HEK293 (cell line): Measurements from ENCODE around the gene COMP.
A peak's percentile ranks its signal among the peaks of the same experiment; 100 is the strongest.

Source experiments
- CTCF ChIA-PET: fragments of 350-600 bp; formaldehyde crosslinking; extraction: SDS; loops from one replicate; lab custom pipeline; 2021; ENCODE audit warnings: antibody characterized with exemption; lab: Yijun Ruan, JAX
- POLR2A ChIA-PET: fragments of 300-600 bp; formaldehyde crosslinking; extraction: SDS; loops from one replicate; lab custom pipeline; 2020; ENCODE audit warnings: antibody characterized with exemption, inconsistent platforms; lab: Yijun Ruan, JAX
- H3K27ac ChIP-seq: fragments of 200-500 bp; sonication (Bioruptor generic); 2 replicates; pipeline ENCODE4 v1.5.1; 2014; ENCODE audit warnings: low read depth, low read length, control low read depth, inconsistent platforms; ENCODE audit errors: extremely low read depth
- H3K36me3 ChIP-seq, 2 experiments: fragments of 200-500 bp in 1 of 2; sonication (Bioruptor generic) in 1 of 2; 1 replicate in 1 of 2; 2 replicates in 1 of 2; pipeline ENCODE4 v1.5.1; 2014 to 2017; ENCODE audit warnings: inconsistent platforms in 2 of 2, low read length in 2 of 2; ENCODE audit not compliant: control insufficient read depth in 2 of 2, insufficient read depth in 1 of 2
- H3K4me1 ChIP-seq: fragments of 200-500 bp; sonication (Bioruptor generic); 2 replicates; pipeline ENCODE4 v1.5.1; 2014; ENCODE audit warnings: mild to moderate bottlenecking, low read length, inconsistent platforms; ENCODE audit not compliant: control insufficient read depth, insufficient read depth
- H3K4me3 ChIP-seq: 2 replicates; pipeline ENCODE4 v1.5.1; 2011; ENCODE audit warnings: low read depth, mild to moderate bottlenecking, control low read depth, low read length, moderate library complexity
- H3K9me3 ChIP-seq: fragments of 200-500 bp; sonication (Bioruptor generic); 2 replicates; pipeline ENCODE4 v1.5.1; 2014; ENCODE audit warnings: low read depth, low read length, inconsistent platforms; ENCODE audit not compliant: control insufficient read depth, insufficient read depth
- KLF16 ChIP-seq: fragments of 450-650 bp; formaldehyde crosslinking; IDR thresholded peaks from 2 replicates; pipeline ENCODE4 v1.5.1; 2017; ENCODE audit warnings: missing biosample characterization, missing genetic modification characterization
- OVOL3 ChIP-seq: fragments of 450-650 bp; formaldehyde crosslinking; IDR thresholded peaks from 2 replicates; pipeline ENCODE4 v1.5.1; 2016; ENCODE audit warnings: missing biosample characterization, missing genetic modification characterization
- PRDM1 ChIP-seq: fragments of 450-650 bp; formaldehyde crosslinking; IDR thresholded peaks from 2 replicates; pipeline ENCODE4; 2016; ENCODE audit warnings: missing biosample characterization, missing genetic modification characterization
- RBAK ChIP-seq: fragments of 450-650 bp; formaldehyde crosslinking; IDR thresholded peaks from 2 replicates; pipeline ENCODE4 v1.5.1; 2016; ENCODE audit warnings: missing biosample characterization, missing genetic modification characterization
- SCRT1 ChIP-seq: fragments of 450-650 bp; formaldehyde crosslinking; IDR thresholded peaks from 2 replicates; pipeline ENCODE4 v1.5.1; 2016; ENCODE audit warnings: missing biosample characterization, missing genetic modification characterization, borderline replicate concordance
- SCRT2 ChIP-seq: fragments of 450-650 bp; formaldehyde crosslinking; IDR thresholded peaks from 2 replicates; pipeline ENCODE4 v1.5.1; 2016; ENCODE audit warnings: missing biosample characterization, missing genetic modification characterization
- SP2 ChIP-seq: fragments of 450-650 bp; formaldehyde crosslinking; IDR thresholded peaks from 2 replicates; pipeline ENCODE4 v1.5.1; 2016; ENCODE audit warnings: missing biosample characterization, missing genetic modification characterization
- WT1 ChIP-seq: fragments of 450-650 bp; formaldehyde crosslinking; IDR thresholded peaks from 2 replicates; pipeline ENCODE4 v1.5.1; 2016; ENCODE audit warnings: missing biosample characterization, missing genetic modification characterization
- ZBTB17 ChIP-seq: fragments of 450-650 bp; formaldehyde crosslinking; IDR thresholded peaks from 2 replicates; pipeline ENCODE4 v1.5.1; 2016; ENCODE audit warnings: missing biosample characterization, missing genetic modification characterization
- ZFHX2 ChIP-seq: fragments of 450-650 bp; formaldehyde crosslinking; conservative IDR thresholded peaks from 2 replicates; pipeline ENCODE4 v1.5.1; 2016; ENCODE audit warnings: missing biosample characterization, missing genetic modification characterization
- ZIC2 ChIP-seq: fragments of 450-650 bp; formaldehyde crosslinking; IDR thresholded peaks from 2 replicates; pipeline ENCODE4 v1.5.1; 2016; ENCODE audit warnings: missing biosample characterization, missing genetic modification characterization
- ZNF155 ChIP-seq: fragments of 450-650 bp; formaldehyde crosslinking; IDR thresholded peaks from 2 replicates; pipeline ENCODE4 v1.5.1; 2016; ENCODE audit warnings: missing biosample characterization, missing genetic modification characterization
- ZNF174 ChIP-seq: fragments of 450-650 bp; formaldehyde crosslinking; IDR thresholded peaks from 2 replicates; pipeline ENCODE4 v1.5.0; 2017; ENCODE audit warnings: missing biosample characterization, mild to moderate bottlenecking, missing genetic modification characterization
- ZNF211 ChIP-seq: fragments of 450-650 bp; formaldehyde crosslinking; IDR thresholded peaks from 2 replicates; pipeline ENCODE4 v1.5.1; 2016; ENCODE audit warnings: low read depth, missing biosample characterization, missing genetic modification characterization
- ZNF324 ChIP-seq: fragments of 450-650 bp; formaldehyde crosslinking; IDR thresholded peaks from 2 replicates; pipeline ENCODE4 v1.5.1; 2016; ENCODE audit warnings: missing biosample characterization, missing genetic modification characterization
- ZNF394 ChIP-seq: fragments of 450-650 bp; formaldehyde crosslinking; IDR thresholded peaks from 2 replicates; pipeline ENCODE4 v1.5.1; 2016; ENCODE audit warnings: missing biosample characterization, missing genetic modification characterization, mild to moderate bottlenecking, moderate library complexity, borderline replicate concordance
- ZNF510 ChIP-seq: fragments of 450-650 bp; formaldehyde crosslinking; IDR thresholded peaks from 2 replicates; pipeline ENCODE4 v1.5.1; 2018; ENCODE audit warnings: mild to moderate bottlenecking, missing genetic modification characterization, missing biosample characterization; ENCODE audit not compliant: insufficient replicate concordance
- ZNF558 ChIP-seq: fragments of 450-650 bp; formaldehyde crosslinking; IDR thresholded peaks from 2 replicates; pipeline ENCODE4 v1.5.1; 2016; ENCODE audit warnings: missing biosample characterization, missing genetic modification characterization
- ZNF792 ChIP-seq: fragments of 450-650 bp; formaldehyde crosslinking; IDR thresholded peaks from 2 replicates; pipeline ENCODE4 v1.5.1; 2016; ENCODE audit warnings: missing biosample characterization, missing genetic modification characterization
- ZNF843 ChIP-seq: fragments of 450-650 bp; formaldehyde crosslinking; IDR thresholded peaks from 2 replicates; pipeline ENCODE4 v1.5.1; 2016; ENCODE audit warnings: missing biosample characterization, missing genetic modification characterization
- TF ChIP-seq, protein P1 (sequence below): fragments of 450-650 bp; IDR thresholded peaks from 2 replicates; pipeline ENCODE4 v1.5.1; 2018; ENCODE audit warnings: missing biosample characterization, mild to moderate bottlenecking, missing genetic modification characterization
- TF ChIP-seq, protein P2 (sequence below): fragments of 450-650 bp; formaldehyde crosslinking; IDR thresholded peaks from 2 replicates; pipeline ENCODE4 v1.5.1; 2017; ENCODE audit warnings: missing biosample characterization, mild to moderate bottlenecking, missing genetic modification characterization, moderate library complexity
- TF ChIP-seq, protein P3 (sequence below): fragments of 450-650 bp; formaldehyde crosslinking; IDR thresholded peaks from 2 replicates; pipeline ENCODE4 v1.5.1; 2017; ENCODE audit warnings: missing biosample characterization, missing genetic modification characterization

Gene COMP

DNA sequence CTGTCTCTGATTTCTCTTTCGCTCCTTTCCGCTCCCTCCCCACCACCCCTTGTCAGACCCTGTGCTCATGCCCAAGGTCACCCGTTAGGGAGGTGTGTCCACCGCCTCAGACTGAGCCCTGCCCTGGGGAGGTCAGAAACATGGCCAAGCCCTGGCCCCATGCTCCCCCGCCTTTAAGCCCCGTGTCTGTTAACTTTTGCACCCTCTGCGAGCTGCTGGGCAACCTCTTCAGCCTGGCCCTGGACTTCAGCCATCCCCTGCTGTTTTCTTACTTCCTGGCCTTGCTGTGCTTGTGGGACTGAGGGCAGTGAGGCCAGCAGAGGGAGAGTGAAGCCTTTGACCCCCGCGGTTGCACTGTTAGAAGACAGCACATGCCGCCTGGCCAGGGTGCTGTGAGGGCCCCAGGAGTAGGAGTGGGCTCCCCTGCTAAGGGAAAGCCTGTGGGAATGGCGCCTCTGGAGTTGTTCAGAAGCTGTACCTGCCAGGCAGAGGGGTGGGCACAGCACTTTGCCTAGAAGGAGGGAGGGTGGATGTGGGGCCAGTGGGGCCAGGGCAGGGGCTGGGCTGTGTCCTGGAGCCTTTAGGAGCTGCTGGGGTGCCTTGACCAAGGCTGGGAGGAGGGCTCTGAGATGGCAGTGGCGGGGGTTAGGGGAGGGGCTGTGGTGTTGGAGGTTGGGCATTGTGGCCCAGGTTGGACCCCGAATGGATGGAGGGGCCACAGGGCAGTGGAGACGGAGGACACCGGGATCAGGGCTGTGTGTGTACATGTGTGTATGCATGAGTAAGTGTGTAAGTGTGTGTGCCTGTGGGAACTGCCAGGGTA, 48.6 kb upstream of the COMP start (continued):
- TF ChIP-seq, protein P1, sequence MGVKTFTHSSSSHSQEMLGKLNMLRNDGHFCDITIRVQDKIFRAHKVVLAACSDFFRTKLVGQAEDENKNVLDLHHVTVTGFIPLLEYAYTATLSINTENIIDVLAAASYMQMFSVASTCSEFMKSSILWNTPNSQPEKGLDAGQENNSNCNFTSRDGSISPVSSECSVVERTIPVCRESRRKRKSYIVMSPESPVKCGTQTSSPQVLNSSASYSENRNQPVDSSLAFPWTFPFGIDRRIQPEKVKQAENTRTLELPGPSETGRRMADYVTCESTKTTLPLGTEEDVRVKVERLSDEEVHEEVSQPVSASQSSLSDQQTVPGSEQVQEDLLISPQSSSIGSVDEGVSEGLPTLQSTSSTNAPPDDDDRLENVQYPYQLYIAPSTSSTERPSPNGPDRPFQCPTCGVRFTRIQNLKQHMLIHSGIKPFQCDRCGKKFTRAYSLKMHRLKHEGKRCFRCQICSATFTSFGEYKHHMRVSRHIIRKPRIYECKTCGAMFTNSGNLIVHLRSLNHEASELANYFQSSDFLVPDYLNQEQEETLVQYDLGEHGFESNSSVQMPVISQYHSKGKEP (tag by site-specific recombination): no peak
- TF ChIP-seq, protein P2, sequence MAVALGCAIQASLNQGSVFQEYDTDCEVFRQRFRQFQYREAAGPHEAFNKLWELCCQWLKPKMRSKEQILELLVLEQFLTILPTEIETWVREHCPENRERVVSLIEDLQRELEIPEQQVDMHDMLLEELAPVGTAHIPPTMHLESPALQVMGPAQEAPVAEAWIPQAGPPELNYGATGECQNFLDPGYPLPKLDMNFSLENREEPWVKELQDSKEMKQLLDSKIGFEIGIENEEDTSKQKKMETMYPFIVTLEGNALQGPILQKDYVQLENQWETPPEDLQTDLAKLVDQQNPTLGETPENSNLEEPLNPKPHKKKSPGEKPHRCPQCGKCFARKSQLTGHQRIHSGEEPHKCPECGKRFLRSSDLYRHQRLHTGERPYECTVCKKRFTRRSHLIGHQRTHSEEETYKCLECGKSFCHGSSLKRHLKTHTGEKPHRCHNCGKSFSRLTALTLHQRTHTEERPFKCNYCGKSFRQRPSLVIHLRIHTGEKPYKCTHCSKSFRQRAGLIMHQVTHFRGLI: no peak
- TF ChIP-seq SCRT2 (tag by site-specific recombination): no peak
- no peak for TF ChIP-seq ZNF324 (tag by site-specific recombination)
- no peak for TF ChIP-seq ZNF510 (tag by site-specific recombination)
- TF ChIP-seq RBAK: no peak
- no peak for TF ChIP-seq ZNF843 (tag by site-specific recombination)
- TF ChIP-seq OVOL3 (tag by site-specific recombination): no peak
- TF ChIP-seq SCRT1 (tag by site-specific recombination): no peak
- no peak for TF ChIP-seq PRDM1 (tag by site-specific recombination)
- TF ChIP-seq SP2 (tag by site-specific recombination): no peak
- no peak for TF ChIP-seq ZNF394
- TF ChIP-seq ZIC2 (tag by site-specific recombination): peak; percentile 91

DNA sequence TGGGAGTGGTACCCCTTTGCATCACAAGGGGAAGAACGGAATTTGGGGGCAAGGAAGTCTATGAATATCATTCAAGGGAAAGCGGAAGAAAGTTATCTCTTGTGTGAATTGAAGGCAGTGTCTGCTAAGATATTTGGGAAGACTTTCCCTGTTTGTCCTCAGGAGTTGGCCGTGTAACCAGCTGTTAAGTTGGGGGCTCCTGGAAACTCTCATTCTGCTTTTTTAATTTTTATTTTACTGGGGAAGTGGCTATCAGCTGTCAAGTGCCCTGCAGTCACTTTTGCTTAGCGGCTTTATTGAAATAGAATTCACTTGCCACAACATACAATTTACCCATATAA, 43.5 kb upstream of the COMP start:
- H3K4me1 ChIP-seq: 0 out of 2 replicates have a peak, but pooled peaks cover 3% of the 10 kb centered on the region
- H3K36me3 ChIP-seq: peaks cover 7 to 60% of the 10 kb centered on the region in 2 experiments; a peak in 2 of 3 replicates
- TF ChIP-seq KLF16 (no peak), PRDM1 (tag by site-specific recombination) (peak; percentile 85)
- TF ChIP-seq, protein P3, sequence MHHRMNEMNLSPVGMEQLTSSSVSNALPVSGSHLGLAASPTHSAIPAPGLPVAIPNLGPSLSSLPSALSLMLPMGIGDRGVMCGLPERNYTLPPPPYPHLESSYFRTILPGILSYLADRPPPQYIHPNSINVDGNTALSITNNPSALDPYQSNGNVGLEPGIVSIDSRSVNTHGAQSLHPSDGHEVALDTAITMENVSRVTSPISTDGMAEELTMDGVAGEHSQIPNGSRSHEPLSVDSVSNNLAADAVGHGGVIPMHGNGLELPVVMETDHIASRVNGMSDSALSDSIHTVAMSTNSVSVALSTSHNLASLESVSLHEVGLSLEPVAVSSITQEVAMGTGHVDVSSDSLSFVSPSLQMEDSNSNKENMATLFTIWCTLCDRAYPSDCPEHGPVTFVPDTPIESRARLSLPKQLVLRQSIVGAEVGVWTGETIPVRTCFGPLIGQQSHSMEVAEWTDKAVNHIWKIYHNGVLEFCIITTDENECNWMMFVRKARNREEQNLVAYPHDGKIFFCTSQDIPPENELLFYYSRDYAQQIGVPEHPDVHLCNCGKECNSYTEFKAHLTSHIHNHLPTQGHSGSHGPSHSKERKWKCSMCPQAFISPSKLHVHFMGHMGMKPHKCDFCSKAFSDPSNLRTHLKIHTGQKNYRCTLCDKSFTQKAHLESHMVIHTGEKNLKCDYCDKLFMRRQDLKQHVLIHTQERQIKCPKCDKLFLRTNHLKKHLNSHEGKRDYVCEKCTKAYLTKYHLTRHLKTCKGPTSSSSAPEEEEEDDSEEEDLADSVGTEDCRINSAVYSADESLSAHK: peak; percentile 95
- TF ChIP-seq, all 188 proteins: peak for 2
- Histone ChIP-seq H3K4me3 (peak overlapping the region; percentile 87), H3K27ac (no peak overlapping the region), H3K9me3 (no peaks in the 10 kb centered on the region)
- POLR2A ChIA-PET: interaction anchor here (0.6 to 1.4 kb wide), 3 partner anchors 9 to 283 kb away, joined by 3 to 4 read pairs (median 3); partner anchors contain the start of genes COPE and DDX49
- CTCF ChIA-PET: interaction anchor here (1.1 to 7.7 kb wide), 2 partner anchors 11 to 12 kb away, joined by 3 to 69 read pairs; no protein-coding TSS in a partner anchor

DNA sequence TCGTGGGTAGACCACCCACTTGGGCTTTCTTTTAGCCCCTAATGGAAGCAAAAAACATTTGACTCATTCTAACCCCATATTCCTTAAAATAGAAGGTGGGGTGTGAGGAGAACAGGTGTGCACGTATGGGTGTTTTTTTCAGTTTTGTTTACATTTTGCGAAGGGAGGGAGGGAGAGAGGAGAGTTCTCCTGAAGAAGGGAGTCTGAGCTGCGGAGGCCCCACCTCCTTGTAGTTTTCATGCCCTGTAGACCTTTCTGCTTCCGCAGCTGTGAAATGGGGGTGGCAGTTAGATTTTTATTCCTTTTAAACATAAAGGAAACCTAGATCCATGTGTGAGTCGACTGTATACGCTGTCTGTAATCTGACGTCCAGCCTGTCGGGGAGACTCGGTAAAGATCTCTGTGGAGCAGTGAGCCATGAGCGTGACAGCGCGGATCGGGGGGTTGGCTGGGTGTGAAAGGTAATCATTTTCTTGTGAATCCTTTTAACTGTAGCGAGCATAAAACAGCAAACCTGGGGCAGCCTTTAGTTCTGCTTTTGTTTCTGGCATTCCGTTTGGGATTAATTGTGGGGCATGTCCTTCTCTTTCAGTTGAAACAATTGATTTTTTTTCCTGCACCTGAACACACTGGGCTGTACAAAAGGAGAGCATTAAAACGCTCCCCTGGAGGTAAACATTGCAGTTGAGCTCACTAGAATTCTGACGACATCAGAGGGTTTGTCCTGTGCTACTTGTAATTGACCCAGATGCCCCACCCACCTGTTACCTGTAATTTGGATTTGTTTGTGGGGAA, 42.9 kb upstream of the COMP start:
- Histone ChIP-seq H3K9me3 (no peaks in the 10 kb centered on the region), H3K4me3 (peak overlapping the region; percentile 87), H3K27ac (no peak overlapping the region), H3K4me1 (no peaks in the 10 kb centered on the region), H3K36me3 (peaks cover 7 to 55% of the 10 kb centered on the region in 2 experiments; a peak in 2 of 3 replicates)
- CTCF ChIA-PET: interaction anchor here (1.1 to 7.7 kb wide), 3 partner anchors 10 to 246 kb away, joined by 3 to 69 read pairs (median 4); partner anchors contain the start of gene REX1BD
- POLR2A ChIA-PET: interaction anchor here (0.6 to 1.4 kb wide), 3 partner anchors 10 to 283 kb away, joined by 3 to 4 read pairs (median 3); partner anchors contain the start of genes COPE and DDX49
- TF ChIP-seq ZBTB17 (tag by site-specific recombination) (peak; percentile 45), SCRT2 (tag by site-specific recombination) (peak; percentile 97), ZNF792 (tag by site-specific recombination) (0 out of 2 replicates have a peak, but pooled peaks have one; percentile 17), PRDM1 (tag by site-specific recombination) (no peak), ZFHX2 (tag by site-specific recombination) (0 out of 2 replicates have a peak, but pooled peaks have one; percentile 12), ZNF155 (no peak), WT1 (tag by site-specific recombination) (0 out of 2 replicates have a peak, but pooled peaks have one; percentile 13), ZNF843 (tag by site-specific recombination) (no peak), ZNF211 (tag by site-specific recombination) (no peak), ZNF558 (tag by site-specific recombination) (no peak), SCRT1 (tag by site-specific recombination) (peak; percentile 41; the same call in 1 of the 2 replicates), ZNF174 (tag by site-specific recombination) (no peak)
